Activated B cell treated with CpG ODN at 0.5 μM for 24 hours (primary cell): ENCODE results near the gene ELP1. TPM values are rescaled to one million over a fixed set of nuclear protein-coding genes. Genes with fewer than 3 reads are reported as not detected.

Source experiments
- ATAC-seq: fragments of 200-7000 bp; cut with Tn5 transposase; one replicate; pipeline ENCODE4 v1.10.0; 2021; ENCODE audit warnings: low read depth, mild to moderate bottlenecking, moderate library complexity
- CTCF ChIA-PET: fragments of 350-600 bp; sonication (Branson Sonifier 250); formaldehyde crosslinking; loops from one replicate; lab custom pipeline; 2021; ENCODE audit warnings: antibody characterized with exemption; lab: Charles Lee
- POLR2A ChIA-PET: fragments of 350-600 bp; sonication (Branson Sonifier 250); formaldehyde crosslinking; loops from one replicate; lab custom pipeline; 2021; ENCODE audit warnings: antibody characterized with exemption; lab: Charles Lee
- DNase-seq: peaks from one replicate; pipeline ENCODE4 v3.0.0; 2022
- H3K27ac Mint-ChIP-seq: one replicate; pipeline ENCODE4 v1.8.0; 2020; ENCODE audit warnings: mixed read lengths
- H3K27me3 Mint-ChIP-seq: one replicate; pipeline ENCODE4 v1.8.0; 2021; ENCODE audit warnings: mixed read lengths
- H3K36me3 Mint-ChIP-seq: one replicate; pipeline ENCODE4 v1.8.0; 2021; ENCODE audit warnings: low read depth, mixed read lengths
- H3K4me1 Mint-ChIP-seq: one replicate; pipeline ENCODE4 v1.8.0; 2021; ENCODE audit warnings: mixed read lengths
- H3K4me3 Mint-ChIP-seq: one replicate; pipeline ENCODE4 v1.8.0; 2020; ENCODE audit warnings: mild to moderate bottlenecking, mixed read lengths
- H3K9me3 Mint-ChIP-seq: one replicate; pipeline ENCODE4 v1.8.0; 2020; ENCODE audit warnings: mixed read lengths
- CTCF ChIP-seq: fragments of 200-600 bp; IDR thresholded peaks from one replicate; pipeline ENCODE4 v1.8.0; 2022; ENCODE audit warnings: antibody characterized with exemption, mild to moderate bottlenecking
- intact Hi-C: fragments of 100-400 bp; cut with micrococcal nuclease; formaldehyde crosslinking; loops from one replicate; pipeline ENCODE4 v1.15.1; 2024
- total RNA-seq: library from RNA; stranded (reverse); gene quantifications from 2 replicates; pipeline ENCODE4 v1.2.3, GENCODE V29; 2022

Gene ELP1
- total RNA-seq, 1 donor from 2014 or later = 25.0 TPM

- no peak overlapping the region for H3K4me3 Mint-ChIP-seq
- DNase-seq (no peak), ATAC-seq (no peak)
- POLR2A ChIA-PET = no interaction called here
- TF ChIP-seq CTCF = no peak
- H3K27ac Mint-ChIP-seq = no peak overlapping the region
- H3K36me3 Mint-ChIP-seq = peaks cover 71% of the 10 kb centered on the region
- no peaks in the 10 kb centered on the region for H3K9me3 Mint-ChIP-seq
- H3K4me1 Mint-ChIP-seq = no peaks in the 10 kb centered on the region
- no peaks in the 10 kb centered on the region for H3K27me3 Mint-ChIP-seq
- intact Hi-C loops = no loop called here
- CTCF ChIA-PET = no interaction called here
Measured at GRCh38 chr9:108913391-108913790, 20.5 kb downstream of the ELP1 start.

GRCh38 chr9:108911820-108912219, 22.1 kb downstream of the ELP1 start:
- Mint-ChIP-seq H3K4me3 (no peak overlapping the region), H3K27ac (no peak overlapping the region), H3K9me3 (no peaks in the 10 kb centered on the region), H3K27me3 (no peaks in the 10 kb centered on the region), H3K4me1 (no peaks in the 10 kb centered on the region), H3K36me3 (peaks cover 74% of the 10 kb centered on the region)
- no peak for DNase-seq
- ATAC-seq = no peak
- ChIA-PET CTCF (no interaction called here), POLR2A (no interaction called here)
- intact Hi-C loops = no loop called here
- no peak for TF ChIP-seq CTCF

GRCh38 chr9:108910914-108911313, 23.0 kb downstream of the ELP1 start:
- Mint-ChIP-seq H3K27me3 (no peaks in the 10 kb centered on the region), H3K4me1 (no peaks in the 10 kb centered on the region), H3K27ac (no peak overlapping the region), H3K36me3 (peaks cover 78% of the 10 kb centered on the region), H3K4me3 (no peak overlapping the region), H3K9me3 (no peaks in the 10 kb centered on the region)
- ATAC-seq (no peak), DNase-seq (no peak)
- ChIA-PET POLR2A (no interaction called here), CTCF (no interaction called here)
- intact Hi-C loops = no loop called here
- TF ChIP-seq CTCF = no peak

- Mint-ChIP-seq H3K36me3 (peaks cover 75% of the 10 kb centered on the region), H3K9me3 (no peaks in the 10 kb centered on the region), H3K4me3 (no peak overlapping the region), H3K4me1 (no peaks in the 10 kb centered on the region), H3K27ac (no peak overlapping the region), H3K27me3 (no peaks in the 10 kb centered on the region)
- ATAC-seq = no peak
- POLR2A ChIA-PET = no interaction called here
- no peak for TF ChIP-seq CTCF
- DNase-seq = no peak
- intact Hi-C loops = no loop called here
- CTCF ChIA-PET = no interaction called here
Measured at GRCh38 chr9:108910402-108910801, 23.5 kb downstream of the ELP1 start.

- ChIA-PET POLR2A (no interaction called here), CTCF (no interaction called here)
- Mint-ChIP-seq H3K27me3 (no peaks in the 10 kb centered on the region), H3K4me1 (no peaks in the 10 kb centered on the region), H3K9me3 (no peaks in the 10 kb centered on the region), H3K27ac (no peak overlapping the region), H3K36me3 (peaks cover 78% of the 10 kb centered on the region), H3K4me3 (no peak overlapping the region)
- ATAC-seq = no peak
- DNase-seq = no peak
- intact Hi-C loops = no loop called here
- TF ChIP-seq CTCF = no peak
Measured at GRCh38 chr9:108905494-108905893, 28.4 kb downstream of the ELP1 start.
